Activated T-helper 17 cell treated with anti-CD3 and anti-CD28 coated beads, Interleukin-2, amount 50 U/mL, for 72 hours (primary cell): ENCODE measurements around the gene BACE2. TPM values are rescaled to one million over a fixed set of nuclear protein-coding genes. Genes with fewer than 3 reads are reported as not detected.
A peak's percentile ranks its signal among the peaks of the same experiment; 100 is the strongest.
"Not testable (repeated sequence)": the region's sequence is repeated elsewhere in the genome, so short reads cannot be mapped to it uniquely, and the experiment has no call there.

Experiments
- ATAC-seq: fragments of 150-1000 bp; cut with Tn5 transposase; replicated peaks from 2 replicates; pipeline ENCODE4 v1.10.0; 2021; ENCODE audit warnings: mild to moderate bottlenecking, moderate library complexity
- H3K27ac Mint-ChIP-seq: one replicate; pipeline ENCODE4 v1.8.0; 2022; ENCODE audit warnings: mixed read lengths
- H3K27me3 Mint-ChIP-seq: one replicate; pipeline ENCODE4 v1.8.0; 2022; ENCODE audit warnings: mixed read lengths
- H3K36me3 Mint-ChIP-seq: one replicate; pipeline ENCODE4 v1.8.0; 2022; ENCODE audit warnings: low read depth, mild to moderate bottlenecking, mixed read lengths
- H3K4me1 Mint-ChIP-seq: one replicate; pipeline ENCODE4 v1.8.0; 2022; ENCODE audit warnings: mixed read lengths
- H3K4me3 Mint-ChIP-seq: one replicate; pipeline ENCODE4 v1.8.0; 2022; ENCODE audit warnings: mild to moderate bottlenecking, mixed read lengths
- H3K9me3 Mint-ChIP-seq: one replicate; pipeline ENCODE4 v1.8.0; 2022; ENCODE audit warnings: mixed read lengths
- total RNA-seq, 2 donors: library from RNA; stranded (reverse); gene quantifications; one replicate each; pipeline ENCODE4 v1.2.3, GENCODE V29; 2022

The BACE2 gene
- total RNA-seq, 2 donors from 2014 or later = 0.52 TPM; not detected in 1

DNA sequence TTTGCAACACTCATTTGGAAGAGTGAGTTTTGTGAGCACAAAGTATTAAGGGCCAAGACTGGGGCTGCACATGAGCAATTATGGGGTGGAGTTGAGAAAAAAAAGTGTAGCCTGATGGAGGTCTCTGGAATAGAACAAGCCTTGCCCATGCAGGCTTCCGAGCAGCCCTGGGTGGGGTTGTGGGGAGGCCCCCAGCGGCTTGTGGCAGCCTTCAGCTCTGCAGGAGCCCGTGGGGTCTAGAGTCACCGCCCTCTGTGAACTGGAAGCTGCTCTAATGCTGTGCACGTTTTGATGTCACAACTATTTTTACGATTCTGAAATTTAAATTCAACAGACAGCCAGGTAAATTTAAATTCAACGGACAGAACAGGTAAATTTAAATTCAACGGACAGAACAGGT, 58.9 kb downstream of the BACE2 start:
- Mint-ChIP-seq H3K27me3 (peaks cover 14% of the 10 kb centered on the region), H3K9me3 (no peaks in the 10 kb centered on the region), H3K27ac (no peak overlapping the region), H3K4me3 (no peak overlapping the region), H3K4me1 (no peaks in the 10 kb centered on the region), H3K36me3 (no peaks in the 10 kb centered on the region)
- ATAC-seq = no peak

DNA sequence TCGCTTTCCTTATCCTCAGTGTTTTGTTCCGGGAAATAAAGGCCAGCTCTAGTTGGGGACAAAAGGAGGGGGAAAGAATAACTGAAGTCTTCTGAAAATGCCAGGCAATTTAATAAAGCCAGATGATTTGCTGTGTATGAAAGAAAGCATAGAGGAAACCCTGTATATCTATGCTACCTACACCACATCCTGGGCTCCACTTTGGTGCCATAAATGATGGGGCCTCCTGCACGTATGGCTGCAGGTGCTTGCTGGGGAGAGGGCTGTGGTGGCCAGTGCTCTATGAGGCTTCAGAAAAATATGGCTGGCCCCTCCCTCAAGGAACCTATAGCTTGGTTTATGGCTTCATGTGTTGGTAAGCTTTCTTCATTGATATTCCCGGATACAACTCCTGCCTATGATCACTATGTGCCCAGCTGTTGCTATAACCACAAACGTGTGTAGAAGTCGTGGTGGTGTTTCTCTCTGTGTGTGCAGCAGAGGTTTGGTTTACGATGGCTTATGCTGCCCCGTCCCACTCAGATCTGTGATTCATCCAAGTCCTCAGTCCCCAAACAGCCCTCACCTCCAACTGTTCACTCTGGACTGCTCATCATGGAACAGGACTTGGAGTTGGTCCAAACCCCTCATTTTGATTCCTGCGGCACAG, 59.5 kb downstream of the BACE2 start:
- Mint-ChIP-seq H3K36me3 (no peaks in the 10 kb centered on the region), H3K27me3 (peaks cover 14% of the 10 kb centered on the region), H3K4me3 (no peak overlapping the region), H3K4me1 (no peaks in the 10 kb centered on the region), H3K9me3 (no peaks in the 10 kb centered on the region), H3K27ac (no peak overlapping the region)
- ATAC-seq = peak; percentile 42

DNA sequence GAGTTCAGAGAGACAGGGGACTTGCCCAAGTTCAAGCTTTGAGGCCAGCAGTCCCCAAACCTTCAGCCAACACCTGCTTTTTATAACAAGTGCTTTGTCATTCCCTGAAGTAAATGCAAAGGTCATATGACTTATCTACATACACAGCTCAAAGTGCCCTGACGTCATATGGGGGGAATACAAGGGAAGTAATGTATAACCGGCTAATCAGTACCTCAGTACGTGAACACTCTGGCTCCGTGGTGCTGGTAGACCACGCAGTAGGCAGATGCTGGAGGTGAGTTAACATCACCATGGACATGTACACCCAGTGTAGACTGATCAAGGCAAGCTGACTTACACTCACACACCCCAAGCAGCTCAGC, 60.0 kb downstream of the BACE2 start:
- no peak overlapping the region for H3K27ac Mint-ChIP-seq
- H3K4me3 Mint-ChIP-seq = no peak overlapping the region
- peak; percentile 29 for ATAC-seq
- peaks cover 14% of the 10 kb centered on the region for H3K27me3 Mint-ChIP-seq
- H3K9me3 Mint-ChIP-seq = no peaks in the 10 kb centered on the region
- no peaks in the 10 kb centered on the region for H3K36me3 Mint-ChIP-seq
- no peaks in the 10 kb centered on the region for H3K4me1 Mint-ChIP-seq

DNA sequence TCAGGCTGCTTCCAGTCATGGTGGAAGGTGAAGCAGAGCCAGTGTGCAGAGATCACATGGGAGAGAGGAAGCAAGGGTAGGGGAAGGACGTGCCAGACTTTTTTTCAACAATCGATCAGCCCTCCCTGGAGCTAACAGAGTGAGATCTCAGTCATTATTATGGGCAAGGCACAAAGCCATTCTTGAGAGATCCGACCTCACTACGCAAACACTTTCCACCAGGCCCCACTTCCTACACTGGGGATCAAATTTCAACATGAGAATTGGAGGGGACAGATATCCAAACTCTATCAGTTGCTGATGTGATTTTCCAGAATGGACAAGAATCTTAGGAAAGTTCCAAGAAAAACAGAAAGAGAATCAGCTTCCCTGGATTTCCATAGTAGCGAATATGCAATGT, 60.5 kb downstream of the BACE2 start:
- H3K4me3 Mint-ChIP-seq = no peak overlapping the region
- H3K27me3 Mint-ChIP-seq = peaks cover 11% of the 10 kb centered on the region
- H3K27ac Mint-ChIP-seq = no peak overlapping the region
- H3K4me1 Mint-ChIP-seq = no peaks in the 10 kb centered on the region
- H3K9me3 Mint-ChIP-seq = no peaks in the 10 kb centered on the region
- no peak for ATAC-seq
- no peaks in the 10 kb centered on the region for H3K36me3 Mint-ChIP-seq

DNA sequence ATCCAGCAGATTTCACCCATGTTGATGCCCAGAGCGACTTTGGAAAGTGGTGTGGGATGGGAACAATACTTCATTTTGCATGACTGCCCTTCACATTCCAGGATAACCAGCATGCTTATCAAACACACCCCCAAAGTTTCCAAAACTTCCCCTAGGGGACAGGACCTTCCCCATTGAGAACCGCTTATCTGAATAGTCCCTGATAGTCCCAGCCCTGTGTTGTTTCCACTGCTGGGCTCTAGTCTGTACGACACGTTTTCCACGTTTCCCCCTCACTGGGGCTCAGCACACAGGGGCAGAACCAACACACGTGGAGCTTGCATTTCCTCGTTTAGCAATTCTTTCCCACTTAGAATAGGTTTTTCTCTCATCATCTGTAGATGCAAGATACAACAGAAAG, 61.0 kb downstream of the BACE2 start:
- H3K27ac Mint-ChIP-seq = no peak overlapping the region
- no peaks in the 10 kb centered on the region for H3K36me3 Mint-ChIP-seq
- no peak for ATAC-seq
- no peaks in the 10 kb centered on the region for H3K9me3 Mint-ChIP-seq
- H3K4me1 Mint-ChIP-seq = no peaks in the 10 kb centered on the region
- no peak overlapping the region for H3K4me3 Mint-ChIP-seq
- H3K27me3 Mint-ChIP-seq = peaks cover 8% of the 10 kb centered on the region

DNA sequence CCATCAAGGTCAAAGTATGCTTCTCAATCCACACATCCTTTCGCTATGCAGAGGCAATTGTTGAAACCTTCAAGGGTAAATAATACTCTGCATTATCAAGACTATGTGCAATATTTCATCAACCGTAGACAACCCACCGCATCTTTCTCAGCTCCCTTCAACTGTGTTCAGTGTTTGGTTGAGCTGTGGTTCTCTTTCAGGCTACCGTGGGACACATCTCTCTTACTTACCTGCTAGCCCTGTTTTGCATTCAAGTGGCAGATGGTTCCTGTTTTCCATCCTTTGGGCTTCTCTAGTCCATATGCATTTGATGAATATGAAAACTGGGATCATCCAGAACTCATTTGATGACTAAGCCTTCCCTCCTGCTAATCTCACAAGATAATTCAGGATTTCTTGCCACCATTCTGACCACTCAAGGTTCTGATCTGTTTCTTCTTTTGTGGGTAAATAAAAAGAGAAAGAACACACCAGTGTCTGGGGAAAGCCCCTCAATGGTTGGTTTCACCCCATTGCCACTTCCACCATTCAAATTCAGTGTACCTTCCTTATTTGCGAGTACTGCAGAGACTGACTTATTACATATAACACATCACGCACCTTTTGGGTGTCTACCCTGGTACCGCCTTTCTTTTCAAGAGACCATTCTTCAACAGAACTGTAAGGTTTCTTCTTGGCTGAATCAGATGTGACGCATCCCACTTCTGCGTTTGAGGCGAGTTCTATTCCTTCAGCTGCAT, 61.7 kb downstream of the BACE2 start:
- Mint-ChIP-seq H3K9me3 (no peaks in the 10 kb centered on the region), H3K4me3 (no peak overlapping the region), H3K27ac (no peak overlapping the region), H3K36me3 (no peaks in the 10 kb centered on the region), H3K27me3 (peaks cover 8% of the 10 kb centered on the region), H3K4me1 (no peaks in the 10 kb centered on the region)
- no peak for ATAC-seq

DNA sequence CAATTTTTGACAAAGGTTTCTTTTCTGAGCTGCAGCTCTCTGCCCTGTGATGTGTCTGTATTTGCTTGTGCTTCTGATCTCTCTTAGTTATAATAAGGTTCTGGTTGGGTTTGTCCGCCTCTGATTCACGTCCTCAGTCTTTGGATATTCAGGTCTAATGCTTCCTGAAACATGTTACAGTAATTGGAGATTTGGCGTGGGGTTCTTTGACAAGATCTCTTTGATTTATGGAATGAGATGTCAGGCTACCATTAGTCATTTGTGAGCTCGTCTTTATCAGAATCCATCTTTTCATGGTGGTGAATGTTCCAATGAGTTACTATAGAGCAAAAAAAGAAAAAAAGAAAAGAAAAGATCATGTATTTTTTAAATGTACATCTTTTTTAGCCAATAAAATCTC, 62.5 kb downstream of the BACE2 start:
- Mint-ChIP-seq H3K4me1 (no peaks in the 10 kb centered on the region), H3K36me3 (no peaks in the 10 kb centered on the region), H3K9me3 (no peaks in the 10 kb centered on the region), H3K27me3 (peaks cover 13% of the 10 kb centered on the region), H3K27ac (no peak overlapping the region), H3K4me3 (no peak overlapping the region)
- no peak for ATAC-seq

DNA sequence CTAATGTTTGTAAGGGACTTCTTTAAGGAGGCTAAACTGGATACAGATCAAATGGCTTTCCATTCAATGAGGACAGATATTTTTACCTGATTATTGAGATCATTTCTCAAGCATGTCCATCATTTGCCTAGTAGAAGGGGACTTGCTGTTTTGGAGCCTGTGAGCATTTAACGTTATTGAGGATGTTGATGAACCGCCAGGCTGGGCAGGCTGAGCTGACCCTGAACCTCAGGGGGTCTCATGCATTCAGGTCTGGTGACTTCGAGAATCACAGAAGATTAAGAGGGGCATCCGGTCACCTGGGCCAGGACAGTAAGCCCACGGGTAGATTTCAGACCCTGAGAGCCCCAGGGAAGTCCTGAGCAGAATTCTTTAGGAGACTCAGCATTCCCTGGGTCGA, 63.1 kb downstream of the BACE2 start:
- Mint-ChIP-seq H3K27ac (no peak overlapping the region), H3K9me3 (no peaks in the 10 kb centered on the region), H3K4me1 (no peaks in the 10 kb centered on the region), H3K4me3 (no peak overlapping the region), H3K36me3 (no peaks in the 10 kb centered on the region), H3K27me3 (peaks cover 17% of the 10 kb centered on the region)
- ATAC-seq = no peak

DNA sequence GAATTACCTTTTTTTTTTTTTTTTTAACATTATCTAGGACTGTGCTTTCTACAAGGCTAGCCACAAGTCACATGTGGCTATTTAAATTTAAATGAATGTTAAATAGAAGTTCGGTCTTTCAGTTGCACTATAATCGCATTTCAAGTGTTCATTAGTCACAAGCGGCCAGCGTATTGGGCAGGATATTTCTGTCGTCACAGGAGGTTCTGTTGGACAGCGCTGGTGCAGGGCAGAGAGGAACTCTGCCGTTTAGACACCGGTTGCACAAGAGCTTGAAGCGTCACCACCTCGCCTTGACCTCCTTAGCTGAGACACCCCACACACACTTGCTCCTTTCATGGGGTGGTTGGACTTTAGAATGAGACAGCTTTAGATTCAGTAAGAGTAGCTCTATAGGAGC, 64.1 kb downstream of the BACE2 start:
- no peak for ATAC-seq
- H3K27me3 Mint-ChIP-seq = peaks cover 15% of the 10 kb centered on the region
- H3K36me3 Mint-ChIP-seq = no peaks in the 10 kb centered on the region
- H3K9me3 Mint-ChIP-seq = no peaks in the 10 kb centered on the region
- H3K4me3 Mint-ChIP-seq = no peak overlapping the region
- H3K27ac Mint-ChIP-seq = no peak overlapping the region
- no peaks in the 10 kb centered on the region for H3K4me1 Mint-ChIP-seq

DNA sequence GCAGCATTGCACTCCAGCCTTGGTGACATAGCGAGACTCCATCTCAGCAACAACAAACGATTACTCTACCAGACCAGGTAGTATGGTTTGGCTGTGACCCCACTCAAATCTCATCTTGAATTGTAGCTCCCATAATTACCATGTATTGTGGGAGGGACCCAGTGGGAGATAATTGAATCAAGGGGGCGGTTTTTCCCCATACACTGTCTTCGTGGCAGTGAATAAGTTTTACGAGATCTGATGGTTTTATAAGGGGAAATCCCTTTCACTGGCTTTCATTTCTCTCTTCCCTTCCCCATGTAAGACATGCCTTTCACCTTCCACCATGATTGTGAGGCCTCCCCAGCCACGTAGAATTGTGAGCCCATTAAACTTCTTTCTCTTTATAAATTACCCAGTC, 66.0 kb downstream of the BACE2 start:
- Mint-ChIP-seq H3K4me1 (no peaks in the 10 kb centered on the region), H3K4me3 (no peak overlapping the region), H3K27ac (no peak overlapping the region), H3K9me3 (no peaks in the 10 kb centered on the region), H3K27me3 (peaks cover 15% of the 10 kb centered on the region), H3K36me3 (no peaks in the 10 kb centered on the region)
- ATAC-seq = peak; percentile 54

DNA sequence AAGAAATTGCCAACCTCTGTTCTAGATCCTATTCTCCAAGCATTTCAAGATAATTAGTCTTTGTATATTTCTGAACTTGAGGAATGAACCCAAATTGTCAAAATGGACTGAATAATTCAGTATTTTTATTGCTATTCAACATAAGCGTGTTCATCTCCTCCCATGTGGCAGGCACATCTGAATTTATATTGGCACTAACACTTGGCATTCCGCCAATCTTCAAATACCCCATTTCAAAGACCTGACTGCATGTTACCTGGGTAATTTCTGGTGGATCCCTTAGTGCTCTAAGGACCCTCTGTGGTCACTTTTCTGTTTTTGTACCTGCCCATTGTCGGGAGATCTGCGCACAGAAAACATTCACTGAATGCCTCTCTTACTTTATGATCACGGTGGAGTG, 66.6 kb downstream of the BACE2 start:
- no peak for ATAC-seq
- Mint-ChIP-seq H3K9me3 (no peaks in the 10 kb centered on the region), H3K27me3 (peaks cover 15% of the 10 kb centered on the region), H3K27ac (no peak overlapping the region), H3K4me1 (no peaks in the 10 kb centered on the region), H3K4me3 (no peak overlapping the region), H3K36me3 (no peaks in the 10 kb centered on the region)

DNA sequence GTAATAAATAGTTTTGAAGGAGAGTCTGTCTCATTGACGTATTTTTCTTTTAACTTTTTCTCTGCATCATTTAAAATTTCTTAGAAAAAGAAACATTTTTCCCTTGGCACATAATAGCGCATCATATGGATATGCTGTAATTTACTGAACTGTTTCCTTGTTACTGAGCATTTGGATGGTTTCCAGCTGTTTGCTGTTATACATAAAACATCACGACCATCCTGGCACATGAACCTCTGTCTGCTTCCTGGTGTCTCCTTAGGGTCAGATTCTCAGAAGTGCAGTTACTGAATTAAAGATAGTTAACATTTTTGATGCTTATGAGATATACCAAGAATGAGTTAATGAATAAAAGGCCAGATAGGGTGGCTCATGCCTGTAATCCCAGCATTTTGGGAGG, 67.2 kb downstream of the BACE2 start:
- Mint-ChIP-seq H3K27me3 (peaks cover 15% of the 10 kb centered on the region), H3K36me3 (no peaks in the 10 kb centered on the region), H3K9me3 (no peaks in the 10 kb centered on the region), H3K4me3 (no peak overlapping the region), H3K4me1 (no peaks in the 10 kb centered on the region), H3K27ac (no peak overlapping the region)
- no peak for ATAC-seq

DNA sequence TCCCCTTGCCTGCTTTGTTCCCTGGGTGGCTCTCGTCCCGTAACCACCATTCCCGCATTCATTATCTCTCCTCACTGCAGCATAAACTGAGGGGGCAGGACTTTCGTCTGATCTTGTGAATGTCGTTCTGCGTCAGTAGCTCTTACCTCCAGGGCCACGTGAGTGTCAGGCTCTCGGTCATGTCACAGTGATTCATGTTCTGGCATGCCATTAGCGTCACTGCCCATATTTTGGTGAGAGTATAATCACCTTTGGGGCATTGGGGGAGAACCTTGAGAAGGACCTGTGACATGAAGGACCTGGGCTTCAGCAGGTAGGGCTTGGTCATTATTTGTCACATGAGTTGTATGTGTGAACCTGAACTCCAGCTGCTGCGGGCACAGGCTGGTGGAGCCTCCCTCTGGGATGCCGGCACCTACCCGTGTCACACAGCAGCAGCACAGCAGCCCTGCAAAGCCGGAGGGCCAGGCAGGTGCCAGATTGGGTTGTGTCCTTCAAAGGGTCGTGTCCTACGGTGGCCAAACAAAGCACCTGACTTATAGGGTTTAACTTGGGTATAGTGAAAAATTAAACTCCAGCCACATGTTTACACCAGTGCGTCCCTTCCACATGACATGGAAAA, 68.5 kb downstream of the BACE2 start:
- ATAC-seq = no peak
- Mint-ChIP-seq H3K27ac (no peak overlapping the region), H3K9me3 (no peaks in the 10 kb centered on the region), H3K4me3 (no peak overlapping the region), H3K36me3 (no peaks in the 10 kb centered on the region), H3K27me3 (peaks cover 15% of the 10 kb centered on the region), H3K4me1 (no peaks in the 10 kb centered on the region)

DNA sequence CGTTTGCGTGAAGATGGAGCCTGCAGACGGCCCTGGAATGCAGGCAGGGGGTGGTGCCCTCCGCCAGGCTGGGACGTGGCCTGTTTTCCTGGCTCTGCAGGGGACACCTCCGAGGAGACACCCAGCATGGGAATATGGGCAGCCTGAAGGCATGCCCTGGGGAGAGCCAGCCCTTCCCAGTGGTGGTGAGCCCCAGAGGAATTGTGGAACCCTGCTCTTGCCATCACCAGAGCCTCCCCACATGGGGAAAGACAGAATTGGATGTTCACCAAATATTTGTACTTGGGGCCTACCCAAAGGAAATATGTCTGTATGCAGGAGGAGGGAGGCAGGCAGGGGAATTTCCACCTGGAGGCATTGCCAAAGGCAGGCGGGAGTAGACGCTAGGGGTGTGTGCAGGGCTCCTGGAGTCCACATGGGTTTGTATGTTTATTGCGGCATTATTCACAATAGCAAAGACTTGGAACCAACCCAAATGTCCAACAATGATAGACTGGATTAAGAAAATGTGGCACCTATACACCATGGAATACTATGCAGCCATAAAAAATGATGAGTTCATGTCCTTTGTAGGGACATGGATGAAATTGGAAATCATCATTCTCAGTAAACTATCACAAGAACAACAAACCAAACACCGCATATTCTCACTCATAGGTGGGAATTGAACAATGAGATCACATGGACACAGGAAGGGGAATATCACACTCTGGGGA, 70.3 kb downstream of the BACE2 start:
- ATAC-seq, H3K36me3 Mint-ChIP-seq, H3K27ac Mint-ChIP-seq, H3K9me3 Mint-ChIP-seq, H3K4me3 Mint-ChIP-seq, H3K4me1 Mint-ChIP-seq: not testable (repeated sequence)
- peaks cover 15% of the 10 kb centered on the region for H3K27me3 Mint-ChIP-seq

DNA sequence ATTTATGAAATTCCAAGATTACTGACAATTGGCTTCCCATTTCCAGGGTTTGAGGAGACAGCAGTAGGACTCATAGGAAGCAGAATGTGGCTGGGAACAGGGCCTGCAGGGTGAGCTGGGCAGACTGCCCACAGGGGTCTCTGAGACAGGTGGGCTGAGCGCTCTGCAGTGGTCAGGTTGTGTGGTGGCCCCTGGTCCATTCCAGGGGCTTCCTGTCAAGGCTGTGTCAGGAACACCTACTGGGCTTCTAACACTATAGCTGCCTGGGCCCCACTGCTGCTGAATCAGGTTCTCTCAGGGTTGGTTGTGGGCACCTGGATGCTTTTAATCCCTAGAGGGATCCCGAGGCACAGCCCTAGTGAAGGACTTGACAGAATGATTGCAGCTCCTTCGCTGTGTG, 72.1 kb downstream of the BACE2 start:
- H3K4me1 Mint-ChIP-seq = no peaks in the 10 kb centered on the region
- H3K27ac Mint-ChIP-seq = no peak overlapping the region
- no peak for ATAC-seq
- H3K9me3 Mint-ChIP-seq = no peaks in the 10 kb centered on the region
- H3K27me3 Mint-ChIP-seq = peaks cover 15% of the 10 kb centered on the region
- H3K36me3 Mint-ChIP-seq = no peaks in the 10 kb centered on the region
- no peak overlapping the region for H3K4me3 Mint-ChIP-seq
